ENCODE data around the gene PRTFDC1.
"Not testable (repeated sequence)": the region's sequence is repeated elsewhere in the genome, so short reads cannot be mapped to it uniquely, and the experiment has no call there.

PRTFDC1 gene

DNA sequence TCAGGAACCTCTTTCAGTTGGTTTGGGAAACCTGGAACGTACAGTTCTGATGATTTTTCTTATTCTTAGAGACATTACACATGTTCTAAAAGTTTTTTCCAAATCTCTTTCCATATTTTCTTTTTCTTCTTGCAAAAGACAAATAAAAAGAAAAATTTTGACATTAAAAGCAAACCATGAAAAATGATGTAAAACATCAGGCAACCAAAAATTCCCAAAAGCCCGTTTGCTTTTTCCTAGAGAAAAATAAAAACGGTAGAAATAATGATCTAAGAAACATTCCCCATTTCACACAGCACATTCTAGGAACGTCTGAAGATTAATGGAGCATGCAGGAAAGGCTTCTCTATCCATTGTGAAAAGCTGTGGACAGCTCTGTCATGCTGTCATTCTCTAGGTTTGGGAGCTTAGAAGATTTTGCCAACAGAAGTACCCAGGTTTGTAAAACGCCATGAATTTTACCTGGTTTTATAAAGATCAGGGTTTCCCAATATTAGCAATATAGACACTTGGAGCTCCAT, 11.2 kb upstream of the PRTFDC1 start:
- DNase-seq = no peak

DNA sequence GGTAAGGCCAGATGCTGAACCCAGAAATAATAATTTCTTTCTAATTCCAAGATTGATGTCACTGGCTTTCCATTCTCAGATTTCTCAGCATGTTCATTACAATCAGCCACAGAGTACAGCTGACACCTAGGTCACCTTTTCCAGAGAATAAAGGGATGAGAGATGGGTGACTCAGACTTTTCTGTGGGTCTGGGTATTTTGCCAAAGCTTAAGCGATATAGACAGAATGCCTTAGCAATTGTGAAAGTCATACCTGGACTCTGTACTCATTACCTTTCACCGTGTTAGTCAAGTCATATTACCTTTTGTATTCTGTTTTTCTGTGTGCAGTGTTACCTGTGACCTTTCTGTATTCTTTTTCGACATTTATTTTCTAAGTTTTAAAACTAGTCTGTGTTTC, 10.6 kb upstream of the PRTFDC1 start:
- no peak for DNase-seq

DNA sequence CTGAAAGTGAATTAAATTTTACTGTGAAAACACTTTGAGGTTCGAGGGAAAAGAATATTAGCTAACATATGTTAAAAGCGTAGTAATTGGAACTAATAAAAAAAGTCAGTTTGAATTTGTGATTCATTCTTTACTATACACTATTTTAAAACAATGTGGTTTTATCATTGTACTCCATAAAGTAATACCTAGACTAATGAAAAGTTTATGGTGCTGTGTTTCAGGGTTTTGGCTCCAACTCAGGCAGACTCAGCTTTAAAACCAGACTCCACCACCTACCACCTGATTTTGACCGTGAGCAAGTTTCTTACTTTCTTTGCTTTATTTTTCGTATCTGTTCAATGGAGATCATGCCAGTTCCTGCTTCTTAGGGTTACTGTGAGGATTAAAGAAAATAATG, 9.2 kb upstream of the PRTFDC1 start:
- DNase-seq = no peak

DNA sequence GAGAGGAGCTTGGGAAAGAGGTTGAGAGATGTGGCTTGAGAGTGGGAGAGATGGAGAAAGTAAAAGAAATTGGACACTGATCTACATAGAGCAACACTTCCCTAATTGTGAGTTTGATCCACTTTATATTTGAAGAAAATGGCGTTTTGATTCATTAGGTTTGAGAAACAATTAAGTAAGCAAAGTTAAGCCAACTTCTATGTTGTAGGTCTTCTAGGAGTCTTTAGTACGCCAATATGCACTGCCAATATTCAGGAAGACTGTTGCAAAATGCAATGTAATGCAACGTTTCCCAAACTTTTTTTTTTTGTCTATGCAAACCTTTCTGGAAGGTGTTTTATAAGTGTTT, 7.0 kb upstream of the PRTFDC1 start:
- no peak for DNase-seq

DNA sequence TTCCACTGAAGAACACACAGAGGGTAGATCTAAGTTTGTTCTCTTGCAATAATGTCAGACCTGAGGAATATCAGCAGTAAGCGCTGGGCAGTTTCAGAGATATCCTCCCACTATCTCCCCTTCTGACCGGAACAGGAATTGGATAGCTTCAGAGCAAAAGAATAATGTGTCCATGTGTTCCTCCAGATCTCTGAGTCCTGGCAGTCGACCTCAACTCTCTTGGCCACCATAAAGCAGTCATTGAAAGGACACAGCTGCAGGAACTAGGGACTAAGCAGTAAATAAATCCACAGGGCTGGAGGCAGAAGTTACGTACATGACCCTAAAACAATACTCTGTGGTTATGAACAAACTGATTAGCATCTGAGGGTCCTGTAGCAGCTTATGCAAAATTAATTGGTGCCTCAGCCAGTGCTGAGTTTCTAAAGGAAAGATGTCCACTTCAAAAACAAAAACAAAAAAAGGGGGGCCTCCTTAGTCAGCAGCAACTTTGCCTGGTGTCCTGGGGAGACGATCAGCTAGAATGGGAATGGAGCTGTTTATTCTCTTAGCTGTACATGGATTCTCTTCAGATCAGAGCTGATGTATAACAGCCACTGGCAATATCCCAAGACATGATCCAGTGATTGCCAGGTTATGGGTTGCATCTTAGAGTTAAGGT, 6.4 kb upstream of the PRTFDC1 start:
- no peak for DNase-seq

DNA sequence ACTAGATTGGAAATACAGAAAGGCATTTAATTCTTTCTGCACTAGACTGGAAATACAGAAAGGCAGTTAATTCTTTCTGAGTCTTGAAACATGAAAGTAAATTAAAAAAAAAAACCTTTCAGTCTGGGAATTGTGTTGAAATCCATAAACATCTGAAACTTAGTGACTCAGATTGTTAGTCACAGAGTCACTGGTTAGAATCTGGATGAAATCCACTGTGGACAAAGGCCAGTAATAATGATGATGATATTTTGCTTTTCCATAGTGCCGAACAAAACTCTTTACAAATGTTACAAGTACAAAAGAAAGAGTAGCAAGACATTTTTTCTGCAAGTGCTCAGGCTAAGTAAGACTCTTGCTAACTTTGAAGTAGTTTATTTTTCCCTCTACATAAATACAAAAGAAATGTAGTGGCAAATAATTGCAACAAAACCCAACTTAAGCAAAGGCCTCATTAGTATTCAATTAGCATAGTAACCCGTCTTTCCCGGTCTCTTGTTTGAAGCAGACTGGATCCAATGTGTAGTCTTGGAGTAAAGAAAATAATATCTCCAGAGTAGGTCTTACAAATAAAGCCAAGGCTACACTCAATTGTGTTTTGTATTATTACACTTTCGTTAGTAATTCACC, 5.8 kb upstream of the PRTFDC1 start:
- no peak for DNase-seq

DNA sequence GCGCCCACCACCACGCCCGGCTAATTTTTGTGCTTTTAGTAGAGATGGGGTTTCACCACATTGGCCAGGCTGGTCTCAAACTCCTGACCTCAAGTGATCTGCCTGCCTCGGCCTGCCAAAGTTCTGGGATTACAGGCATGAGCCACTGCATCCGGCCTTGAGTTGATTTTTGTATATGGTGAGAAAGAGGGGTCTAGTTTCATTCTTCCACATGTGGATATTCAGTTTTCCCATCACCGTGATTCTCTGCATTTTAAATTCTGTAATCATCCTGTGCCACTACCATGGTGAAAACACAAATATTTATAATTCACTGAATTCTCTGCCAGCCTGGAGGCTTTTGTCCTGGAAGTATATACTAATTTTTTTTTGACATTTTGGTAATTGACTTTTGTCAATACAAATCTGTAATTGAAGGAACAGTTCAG, 5.2 kb upstream of the PRTFDC1 start:
- not testable (repeated sequence) for DNase-seq

DNA sequence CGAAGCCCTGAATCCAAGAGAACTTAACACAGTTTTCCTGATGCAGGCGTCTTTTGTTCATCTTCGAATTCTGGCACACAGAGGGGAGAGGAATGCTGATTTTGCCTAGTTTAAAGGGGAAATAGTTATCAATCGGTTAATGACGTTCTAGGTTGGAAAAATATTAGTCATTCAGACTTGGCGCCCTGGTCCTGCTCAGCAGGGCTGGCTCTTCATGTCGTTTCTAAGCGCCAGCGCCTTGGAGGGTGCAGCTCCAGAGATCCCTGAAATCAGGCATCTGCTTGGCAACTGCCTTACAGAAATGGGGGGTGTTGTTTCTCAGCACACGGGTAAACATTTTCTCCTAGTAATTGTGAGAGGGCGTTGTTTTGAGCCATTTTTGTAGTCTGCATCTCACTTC, 1.3 kb upstream of the PRTFDC1 start:
- DNase-seq = no peak

DNA sequence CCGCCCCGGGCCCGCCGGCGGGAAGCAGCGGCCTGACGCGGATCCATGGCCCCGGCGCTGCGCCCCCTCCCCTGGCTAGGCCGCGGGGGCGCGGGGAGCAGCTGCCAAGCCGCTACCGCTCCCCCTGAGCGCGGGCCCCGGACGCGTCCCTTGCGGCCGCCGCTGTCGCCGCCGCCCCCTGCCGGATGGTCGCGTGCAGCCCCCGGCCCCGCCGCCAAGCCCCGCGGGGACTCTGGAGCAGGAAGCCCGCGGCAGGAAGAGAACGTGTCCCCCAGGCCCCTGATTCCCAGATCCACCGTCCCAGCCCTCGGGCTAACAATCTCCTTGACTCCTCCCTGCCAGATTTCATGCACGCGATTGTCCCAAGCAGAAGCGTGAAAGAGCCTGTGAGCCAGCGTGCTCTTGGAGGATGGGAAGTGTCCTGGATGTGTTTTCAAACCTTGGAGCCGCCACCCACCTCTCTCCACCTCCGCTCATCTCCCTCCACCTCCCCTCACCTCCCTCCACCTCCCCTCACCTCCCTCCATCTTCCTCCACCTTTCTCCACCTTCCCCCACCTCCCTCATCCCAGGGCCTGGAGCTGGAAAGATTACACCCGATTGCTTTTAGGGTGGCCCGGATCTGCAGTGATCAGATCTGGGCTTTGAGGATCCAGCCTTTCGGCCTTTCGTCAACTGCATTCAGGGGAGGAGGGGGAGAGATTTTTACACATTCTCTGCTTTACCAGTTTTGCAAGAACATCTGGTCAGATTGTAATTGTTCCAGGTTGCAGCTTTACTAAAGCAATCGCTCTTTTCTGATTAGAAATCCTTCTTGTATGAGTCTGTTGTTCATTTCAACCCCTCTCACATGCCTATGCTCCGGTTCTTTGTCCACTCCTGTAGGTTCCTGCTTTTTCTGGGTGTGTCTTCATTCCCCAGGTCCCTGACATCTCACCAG, 570 bp upstream of the PRTFDC1 start:
- DNase-seq = no peak

DNA sequence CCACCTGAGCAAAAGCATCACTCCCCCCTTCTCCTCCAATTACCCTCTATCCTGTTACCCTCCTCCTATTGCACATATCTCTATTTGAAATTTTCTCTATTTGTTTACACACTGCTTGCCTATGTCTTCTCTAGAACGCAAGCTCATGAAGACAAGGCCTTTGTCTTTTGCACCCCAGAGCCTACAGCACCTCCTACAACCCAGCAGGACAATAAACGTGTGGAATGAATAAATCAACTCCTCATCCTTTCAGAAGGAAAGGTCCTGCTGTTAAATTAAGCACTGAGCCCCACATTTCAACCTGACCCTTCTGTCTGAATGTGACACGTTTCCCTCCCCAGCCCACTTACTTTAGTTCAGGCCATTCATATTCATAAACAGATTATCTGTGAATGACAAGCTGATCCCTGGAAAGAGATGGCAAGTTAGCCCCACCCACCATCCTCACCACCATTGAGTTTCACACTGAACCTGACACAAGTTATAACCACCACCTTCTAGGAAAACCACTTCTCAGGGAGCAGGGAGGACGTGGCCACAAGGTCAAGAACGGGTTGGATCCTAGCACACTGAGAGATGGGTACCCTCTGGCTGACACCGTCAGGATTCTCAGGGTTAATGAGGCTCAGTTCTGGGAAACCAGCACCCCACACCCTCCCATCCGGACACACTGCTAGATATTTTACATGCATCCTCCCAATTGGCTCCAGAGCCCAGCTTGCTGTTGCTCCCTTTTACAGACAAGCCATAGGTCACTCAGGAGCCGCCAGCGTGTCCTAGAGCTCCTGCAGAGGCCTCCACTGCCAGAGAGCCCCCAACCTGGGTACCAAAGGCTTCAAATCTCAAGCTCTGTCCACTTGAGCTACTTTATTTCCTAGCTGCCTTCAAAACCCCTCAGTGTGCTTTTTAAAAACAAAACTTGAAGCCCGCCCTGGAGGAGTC, 934 bp downstream of the PRTFDC1 start:
- no peak for DNase-seq

DNA sequence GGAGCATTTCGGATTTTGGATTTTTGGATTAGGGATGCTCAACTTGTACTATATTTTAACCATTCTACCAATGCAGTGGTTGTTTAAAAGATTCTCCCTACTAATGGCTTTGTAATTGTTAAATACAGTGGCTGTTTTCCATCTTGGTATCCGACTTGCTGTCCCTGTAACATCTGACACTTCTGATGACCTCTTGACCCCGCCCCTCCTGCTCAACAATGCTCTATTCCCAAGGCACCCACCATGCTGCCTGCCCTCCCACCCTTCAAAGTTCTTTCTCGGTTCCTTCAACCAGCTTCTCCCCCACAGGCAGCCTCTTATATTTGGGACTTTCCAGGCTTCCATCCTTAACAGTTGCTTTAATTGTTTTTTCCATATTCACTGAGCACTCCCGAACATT, 2.0 kb downstream of the PRTFDC1 start:
- DNase-seq = no peak

DNA sequence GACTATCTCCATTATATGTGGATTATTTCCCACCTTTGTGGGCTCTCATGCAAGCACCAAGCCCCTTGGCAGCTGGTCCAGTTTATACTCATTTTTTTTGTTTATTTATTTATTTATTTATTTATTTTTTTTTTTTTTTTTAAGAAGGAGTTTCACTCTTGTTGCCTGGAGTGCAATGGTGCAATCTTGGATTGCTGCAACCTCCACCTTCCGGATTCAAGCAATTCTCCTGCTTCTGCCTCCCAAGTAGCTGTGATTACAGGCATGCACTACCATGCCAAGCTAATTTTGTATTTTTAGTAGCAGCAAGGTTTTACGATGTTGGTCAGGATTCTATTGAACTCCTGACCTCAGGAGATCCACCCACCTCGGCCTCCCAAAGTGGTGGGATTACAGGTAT, 2.8 kb downstream of the PRTFDC1 start:
- no peak for DNase-seq

DNA sequence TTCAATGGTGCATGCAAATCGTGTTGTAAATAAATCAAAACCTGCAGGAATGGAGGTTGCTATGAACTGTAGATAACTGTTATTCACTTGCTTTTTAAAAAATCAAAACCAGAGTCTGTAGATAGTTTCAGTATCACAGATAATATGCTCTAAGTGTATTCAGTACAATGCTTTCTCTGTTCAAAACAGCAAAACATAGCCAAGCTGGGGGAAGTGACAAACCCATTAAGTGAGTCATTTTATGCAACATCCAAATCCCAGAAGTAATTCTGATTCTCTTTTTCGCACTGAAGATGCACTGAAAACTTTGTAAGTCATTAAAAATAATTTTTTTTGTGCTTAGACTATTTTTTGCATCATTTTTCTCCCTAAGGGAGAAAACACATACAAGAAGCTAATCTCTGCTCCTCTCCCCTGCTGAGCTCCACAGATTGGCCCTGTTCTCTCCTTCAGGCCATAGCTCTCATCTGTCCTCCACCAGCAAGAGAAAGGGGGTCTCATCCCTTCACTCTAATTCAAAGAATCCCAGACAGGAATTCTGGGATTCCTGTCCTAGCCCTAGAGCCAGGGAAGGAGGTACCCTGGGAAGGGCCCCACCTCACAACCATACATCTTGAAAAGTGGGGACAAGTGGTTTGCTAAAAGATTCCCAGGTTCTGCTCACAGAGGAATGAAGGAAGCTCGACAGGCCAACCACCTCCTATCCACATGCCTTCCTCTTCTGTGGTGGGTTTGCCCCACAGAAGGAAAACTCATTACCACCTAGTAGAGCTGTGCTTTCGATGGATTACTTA, 4.9 kb downstream of the PRTFDC1 start:
- no peak for DNase-seq

DNA sequence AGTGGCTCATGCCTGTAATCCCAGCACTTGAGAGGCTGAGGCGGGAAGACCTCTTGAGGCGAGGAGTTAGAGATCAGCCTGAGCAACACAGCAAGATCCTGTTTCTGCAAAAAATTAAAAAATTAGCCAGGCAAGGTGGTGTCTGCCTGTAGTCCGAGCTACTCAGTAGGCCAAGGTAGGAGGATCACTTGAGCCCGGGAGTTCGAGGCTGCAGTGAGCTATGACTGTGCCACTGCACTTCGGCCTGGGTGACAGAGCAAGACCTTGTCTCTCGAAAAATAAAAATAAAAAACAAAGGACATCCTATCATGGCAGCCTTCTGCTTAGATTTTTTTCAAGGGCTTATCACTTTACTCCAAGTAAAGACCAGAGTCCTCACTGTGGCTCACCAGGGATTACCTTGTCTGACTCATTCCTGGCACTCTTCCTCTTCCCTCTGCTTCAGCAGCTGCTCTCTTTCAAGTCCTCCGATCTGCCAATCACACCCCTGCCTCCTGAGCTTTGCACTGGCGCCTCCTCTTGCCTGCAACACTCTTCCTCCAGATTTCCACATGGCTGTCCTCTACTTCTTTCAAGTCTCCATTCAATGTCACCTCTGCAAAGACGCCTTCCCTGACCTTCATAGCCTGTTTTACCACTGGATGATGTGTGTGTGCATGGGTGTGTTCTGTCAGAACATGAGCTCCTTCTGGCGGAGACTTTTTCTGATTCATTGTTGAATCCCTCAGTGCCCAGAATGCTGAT, 7.7 kb downstream of the PRTFDC1 start:
- no peak for DNase-seq

DNA sequence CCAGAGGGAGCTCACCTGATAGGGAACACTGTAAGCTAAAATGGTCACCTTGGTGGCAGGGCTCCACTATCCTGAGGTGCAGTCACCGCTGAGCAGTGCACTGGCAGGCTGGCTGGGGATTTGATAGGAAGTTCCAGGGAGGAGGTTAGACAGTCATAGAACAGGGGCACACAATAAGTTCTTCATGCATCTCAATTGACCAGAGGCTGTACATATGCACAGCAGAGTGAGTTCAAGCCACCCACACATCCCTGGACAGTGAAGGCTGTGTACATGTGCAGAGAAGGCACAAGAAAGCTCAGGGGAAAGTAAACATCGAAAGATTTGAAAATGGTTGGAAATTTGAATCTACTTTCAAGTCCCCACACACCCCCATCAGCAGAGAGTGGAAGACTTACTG, 13.9 kb downstream of the PRTFDC1 start:
- no peak for DNase-seq

DNA sequence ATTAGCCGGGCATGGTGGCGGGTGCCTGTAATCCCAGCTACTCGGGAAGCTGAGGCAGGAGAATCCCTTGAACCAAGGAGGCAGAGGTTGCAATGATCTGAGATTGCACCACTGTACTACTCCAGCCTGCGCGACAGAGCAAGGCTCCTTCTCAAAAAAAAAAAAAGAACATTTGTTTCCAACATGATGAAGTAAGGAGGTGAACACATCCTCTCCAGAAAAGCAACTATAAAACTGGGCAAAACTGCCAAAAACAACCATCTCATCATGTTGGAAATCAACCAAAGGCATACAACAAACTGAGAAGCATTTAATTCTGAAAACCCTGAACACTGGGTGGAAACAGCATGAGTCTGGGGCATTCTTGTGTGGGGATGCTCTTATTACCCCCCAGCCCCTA, 14.3 kb downstream of the PRTFDC1 start:
- no peak for DNase-seq

DNA sequence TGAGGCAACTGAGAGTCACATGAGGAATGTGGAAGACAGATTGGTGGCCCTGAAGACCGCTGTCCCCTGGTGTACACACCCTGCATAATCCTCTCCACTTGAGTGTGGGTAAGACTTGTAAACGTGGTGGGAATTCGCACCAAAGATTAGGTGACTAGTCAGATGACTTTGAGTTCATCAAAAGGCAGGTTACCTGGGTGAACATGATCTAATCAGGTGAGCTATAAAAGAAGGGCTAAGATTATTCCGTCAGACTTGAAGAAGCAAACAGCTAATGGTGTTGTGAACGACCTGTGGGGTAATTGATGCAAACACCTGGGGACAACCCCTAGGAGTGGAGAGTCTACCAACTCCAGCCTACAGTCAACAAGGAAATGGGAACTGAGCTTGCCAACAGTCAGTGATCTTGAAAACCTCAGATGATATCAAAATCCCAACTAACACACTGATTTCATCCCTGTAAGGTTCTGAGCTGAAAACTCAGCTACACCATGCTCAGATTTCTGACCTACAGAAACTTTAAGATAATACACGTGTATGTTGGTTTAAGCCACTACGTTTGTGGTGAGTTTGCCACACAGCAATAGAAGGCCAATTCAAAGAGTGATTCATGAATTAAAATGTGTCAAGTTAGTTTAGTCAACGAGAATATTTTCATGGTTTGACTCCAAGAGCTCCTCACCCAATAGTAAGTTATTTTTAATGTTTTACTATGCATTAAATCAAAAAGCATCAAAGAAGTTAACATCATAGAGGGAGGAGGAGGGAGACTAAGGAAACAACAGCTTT, 16.7 kb downstream of the PRTFDC1 start:
- no peak for DNase-seq

DNA sequence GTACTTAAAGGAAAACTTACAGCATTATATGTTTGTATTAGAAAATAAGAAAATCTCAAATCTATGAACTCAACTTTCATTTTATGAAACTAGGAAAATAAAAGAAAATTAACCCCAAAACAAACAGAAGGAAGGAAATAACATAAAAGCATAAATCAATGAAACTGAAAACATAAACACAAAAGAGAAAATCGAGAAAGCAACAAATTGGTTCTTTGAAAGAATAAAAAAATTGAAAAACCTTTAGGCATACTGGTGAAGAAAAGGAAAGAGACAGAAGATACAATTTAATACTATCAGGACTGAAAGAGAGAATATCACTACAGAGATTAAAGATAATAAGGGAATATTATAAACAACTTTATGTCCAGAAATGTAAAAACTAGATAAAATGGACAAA, 21.2 kb downstream of the PRTFDC1 start:
- no peak for DNase-seq

DNA sequence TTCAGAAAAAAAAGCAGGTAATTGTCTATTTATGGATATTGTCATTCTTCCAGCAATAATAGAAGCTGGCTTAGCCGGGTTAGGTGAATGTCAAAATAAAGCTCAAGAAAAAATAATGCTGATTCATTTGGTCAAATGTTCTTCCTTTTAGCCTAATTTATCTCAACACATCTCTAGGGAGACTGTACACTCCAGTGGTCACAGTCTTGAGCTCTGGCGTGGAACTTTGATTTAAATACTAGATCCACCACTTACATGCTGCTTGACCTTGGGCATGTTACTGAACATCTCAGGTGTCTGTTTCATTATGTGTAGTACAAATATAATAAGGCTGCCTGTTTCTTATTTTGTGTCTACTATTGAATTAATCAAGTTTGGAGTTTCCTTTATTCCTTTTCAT, 22.0 kb downstream of the PRTFDC1 start:
- DNase-seq = no peak

DNA sequence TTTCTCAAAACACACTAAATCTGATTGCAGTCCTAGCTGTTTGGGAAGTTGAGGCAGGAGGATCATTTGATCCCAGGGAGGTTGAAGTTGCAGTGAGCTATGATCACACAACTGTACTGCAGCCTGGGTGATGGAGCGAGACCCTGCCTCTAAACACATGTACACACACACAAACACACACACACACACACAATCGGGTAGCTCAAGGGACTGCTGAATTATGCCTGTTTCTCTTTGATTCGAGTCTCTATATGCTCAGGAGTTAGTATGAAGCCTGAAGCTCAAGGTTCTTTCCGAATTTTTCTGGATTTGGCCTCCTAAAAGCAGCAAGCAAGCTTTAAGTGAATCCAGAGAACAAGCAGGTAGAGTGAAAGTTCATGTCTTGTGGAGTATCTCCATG, 22.5 kb downstream of the PRTFDC1 start:
- no peak for DNase-seq
